LNCAP (cell line): ENCODE measurements around the gene NDUFAF2.

Experiments used
- TF ChIP-seq, protein P1 (sequence below): fragments of 450-650 bp; IDR thresholded peaks from 2 replicates; pipeline ENCODE4 v1.5.1; 2017; ENCODE audit warnings: mild to moderate bottlenecking

Gene NDUFAF2

DNA sequence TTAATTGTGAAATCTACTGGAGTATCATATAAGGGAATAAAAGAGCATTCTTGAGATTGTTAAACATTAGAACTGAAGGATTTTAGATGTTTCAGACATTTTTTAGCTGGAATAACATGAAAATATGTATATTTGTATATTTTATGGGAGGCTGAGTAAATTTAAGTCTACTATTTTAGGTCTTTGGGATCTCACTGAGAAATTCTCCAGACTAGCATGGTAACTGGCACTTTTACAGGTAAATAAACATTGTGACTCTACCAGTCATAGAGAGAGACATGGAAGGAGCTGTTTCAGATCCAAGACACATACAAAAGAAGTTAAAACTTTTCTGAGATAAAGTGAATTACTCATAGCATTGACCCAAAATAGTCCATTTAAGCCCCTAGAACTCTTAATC lies 59.4 kb downstream of the NDUFAF2 start:
- TF ChIP-seq, protein P1, sequence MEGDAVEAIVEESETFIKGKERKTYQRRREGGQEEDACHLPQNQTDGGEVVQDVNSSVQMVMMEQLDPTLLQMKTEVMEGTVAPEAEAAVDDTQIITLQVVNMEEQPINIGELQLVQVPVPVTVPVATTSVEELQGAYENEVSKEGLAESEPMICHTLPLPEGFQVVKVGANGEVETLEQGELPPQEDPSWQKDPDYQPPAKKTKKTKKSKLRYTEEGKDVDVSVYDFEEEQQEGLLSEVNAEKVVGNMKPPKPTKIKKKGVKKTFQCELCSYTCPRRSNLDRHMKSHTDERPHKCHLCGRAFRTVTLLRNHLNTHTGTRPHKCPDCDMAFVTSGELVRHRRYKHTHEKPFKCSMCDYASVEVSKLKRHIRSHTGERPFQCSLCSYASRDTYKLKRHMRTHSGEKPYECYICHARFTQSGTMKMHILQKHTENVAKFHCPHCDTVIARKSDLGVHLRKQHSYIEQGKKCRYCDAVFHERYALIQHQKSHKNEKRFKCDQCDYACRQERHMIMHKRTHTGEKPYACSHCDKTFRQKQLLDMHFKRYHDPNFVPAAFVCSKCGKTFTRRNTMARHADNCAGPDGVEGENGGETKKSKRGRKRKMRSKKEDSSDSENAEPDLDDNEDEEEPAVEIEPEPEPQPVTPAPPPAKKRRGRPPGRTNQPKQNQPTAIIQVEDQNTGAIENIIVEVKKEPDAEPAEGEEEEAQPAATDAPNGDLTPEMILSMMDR: no peak

DNA sequence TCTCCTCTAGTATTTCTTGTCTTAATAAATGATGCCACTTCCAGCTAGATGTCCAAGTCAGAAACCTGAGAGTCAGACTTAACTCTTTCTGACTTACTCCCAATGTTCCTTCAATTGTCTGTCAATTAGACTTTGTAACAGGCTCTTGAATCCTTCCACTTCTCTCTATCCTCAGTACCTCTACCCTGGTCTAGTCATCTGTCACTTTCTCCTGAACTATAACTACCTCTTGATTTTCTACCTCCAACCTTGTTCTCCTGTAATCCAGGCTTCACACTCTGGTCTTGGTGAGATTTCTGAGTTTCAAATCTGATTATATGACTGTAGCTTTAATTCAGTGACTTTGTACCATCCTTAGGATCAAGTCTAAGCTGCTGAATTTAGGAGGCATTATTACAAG lies 64.9 kb downstream of the NDUFAF2 start:
- TF ChIP-seq, protein P1: no peak

DNA sequence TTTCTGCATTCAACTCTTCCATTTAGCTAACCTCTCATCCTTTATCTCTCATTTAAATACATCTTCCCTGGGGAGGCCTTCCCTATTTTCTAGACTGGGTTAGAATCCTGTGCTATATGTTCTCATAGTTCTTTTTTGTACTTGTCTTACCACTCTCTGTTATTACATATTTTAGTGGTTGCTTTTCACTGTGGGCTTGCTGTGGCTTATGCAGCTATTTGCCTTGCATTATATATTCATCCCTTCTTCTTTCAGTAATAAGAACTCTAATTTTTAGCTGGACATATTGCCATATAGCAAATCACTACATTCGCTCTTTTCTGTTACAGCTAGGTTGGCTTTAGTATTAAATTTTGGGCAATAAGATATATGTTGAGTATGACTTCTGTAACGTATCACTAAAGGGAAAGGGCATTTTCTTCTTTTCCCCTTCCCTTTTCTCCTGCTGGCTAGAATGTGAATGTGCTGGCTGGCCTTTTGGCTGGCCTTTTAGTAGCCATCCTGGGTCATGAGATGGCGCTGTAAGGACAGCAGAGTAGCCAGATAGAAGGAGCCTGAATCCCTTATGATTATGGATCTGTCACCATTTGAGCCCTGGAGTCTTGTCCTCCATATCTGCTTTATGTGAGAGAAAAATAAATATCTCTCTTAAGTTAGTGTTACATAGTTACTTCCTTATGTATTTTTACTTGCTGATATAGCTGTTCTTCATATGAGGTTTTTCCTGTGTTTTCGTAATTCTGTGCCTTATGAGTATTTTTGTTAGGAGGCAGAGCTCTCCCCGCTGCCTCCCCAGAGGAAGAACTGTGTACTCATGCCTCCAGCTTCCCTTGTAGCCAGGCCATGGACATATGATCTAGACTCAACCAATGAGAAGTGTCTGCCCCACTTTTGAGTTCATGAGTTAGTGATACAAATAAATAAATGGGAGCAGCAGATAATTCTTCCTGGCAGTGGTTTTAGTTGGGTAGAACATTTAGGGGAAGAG lies 65.8 kb downstream of the NDUFAF2 start:
- TF ChIP-seq, protein P1: no peak

DNA sequence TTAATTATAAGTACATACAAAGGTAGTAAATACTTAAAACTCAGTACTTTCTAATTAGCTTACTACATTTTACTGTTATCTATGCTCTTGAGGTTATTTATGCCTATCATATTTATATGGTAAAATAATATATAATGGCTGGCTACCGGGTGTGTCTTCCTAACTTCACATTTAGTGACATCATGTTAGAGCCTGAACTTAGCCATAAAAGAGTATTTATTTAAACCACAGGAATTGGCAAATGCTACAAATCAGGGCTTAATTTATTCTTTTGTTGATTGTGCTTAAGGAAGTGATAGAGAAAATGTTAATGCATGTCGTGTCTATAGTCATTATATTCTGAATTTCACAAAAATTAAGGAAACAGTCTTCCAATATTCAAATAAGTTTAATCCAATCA lies 73.1 kb downstream of the NDUFAF2 start:
- TF ChIP-seq, protein P1: no peak

DNA sequence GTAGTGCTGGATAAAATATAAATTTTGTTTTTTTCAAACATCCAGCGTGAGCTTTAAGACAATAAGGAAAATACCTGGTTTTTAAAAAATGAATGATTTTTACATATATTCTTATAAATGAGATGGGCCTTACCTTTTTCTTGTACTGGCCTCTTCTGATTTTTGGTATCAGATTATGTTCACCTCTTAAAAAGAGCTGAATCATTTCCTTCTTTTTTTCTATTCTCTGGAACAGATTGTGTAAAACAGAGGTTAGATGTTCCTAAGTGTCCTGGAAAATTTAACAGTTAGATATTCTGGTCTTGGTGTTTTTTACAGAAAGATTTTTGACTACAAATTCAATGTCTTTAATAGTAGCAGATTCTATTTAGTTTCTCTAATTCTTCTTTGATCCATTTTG lies 74.6 kb downstream of the NDUFAF2 start:
- TF ChIP-seq, protein P1: no peak

DNA sequence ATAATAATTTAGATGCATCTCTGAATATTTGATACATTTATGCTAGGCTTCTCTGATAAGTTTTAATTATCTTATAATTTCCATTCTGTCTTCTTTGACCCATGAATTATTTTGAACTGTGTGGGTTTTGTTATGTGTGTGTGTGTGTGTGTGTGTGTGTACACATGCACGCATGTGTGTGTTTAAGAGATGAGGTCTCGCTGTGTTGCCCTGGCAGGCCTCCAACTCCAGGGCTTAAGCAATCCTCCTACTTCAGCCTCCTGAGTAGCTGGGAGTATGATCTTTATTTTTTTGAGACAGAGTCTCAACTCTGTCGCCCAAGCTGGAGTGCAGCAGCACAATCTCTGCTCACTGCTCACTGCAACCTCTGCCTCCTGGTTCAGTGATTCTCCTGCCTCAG lies 75.4 kb downstream of the NDUFAF2 start:
- TF ChIP-seq, protein P1: no peak

DNA sequence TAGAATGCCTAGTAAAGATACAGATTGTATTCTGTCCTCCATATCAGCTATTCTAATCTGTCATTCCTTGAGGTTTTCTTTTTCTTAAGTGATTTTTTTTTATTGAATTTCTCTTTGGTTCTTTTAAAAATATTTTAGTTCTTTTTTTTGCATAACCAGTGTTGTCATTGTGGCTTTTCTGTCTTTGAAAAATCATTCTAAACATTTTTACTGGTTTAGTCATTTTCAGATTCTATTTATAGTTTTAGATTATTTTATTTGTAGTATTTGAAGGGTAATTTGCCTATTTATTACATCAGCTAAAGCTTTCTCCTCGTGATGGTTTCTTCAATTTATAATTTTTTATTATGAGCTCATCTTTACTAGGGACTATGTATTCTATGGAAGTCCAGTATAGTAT lies 78.1 kb downstream of the NDUFAF2 start:
- TF ChIP-seq, protein P1: no peak
